CD4-positive, alpha-beta memory T cell (primary cell): ENCODE measurements around the gene FAAP20. TPM values are rescaled to one million over a fixed set of nuclear protein-coding genes. Genes with fewer than 3 reads are reported as not detected.

Experiments used
- CTCF ChIA-PET: fragments of 350-600 bp; sonication (Branson Sonifier 250); formaldehyde crosslinking; loops from one replicate; lab custom pipeline; 2021; ENCODE audit warnings: inconsistent platforms; ENCODE audit not compliant: partially characterized antibody; lab: Charles Lee
- POLR2A ChIA-PET: fragments of 350-600 bp; sonication (Branson Sonifier 250); formaldehyde crosslinking; loops from one replicate; lab custom pipeline; 2021; ENCODE audit not compliant: partially characterized antibody; lab: Charles Lee
- DNase-seq, 5 donors: peaks; one replicate each; pipeline versions ENCODE4 v3.0.0 to v3.0.0-alpha.2; 2020 to 2022; ENCODE audit warnings: mixed read lengths in 1 of 5
- H3K27ac ChIP-seq: one replicate; pipeline ENCODE4 v1.7.0; 2013; ENCODE audit warnings: low read depth, low read length
- H3K27me3 ChIP-seq: 2 replicates; pipeline ENCODE4 v1.7.0; 2013; ENCODE audit warnings: mild to moderate bottlenecking, low read length, moderate library complexity; ENCODE audit not compliant: insufficient read depth
- H3K36me3 ChIP-seq: 2 replicates; pipeline ENCODE4 v1.7.0; 2013; ENCODE audit warnings: mild to moderate bottlenecking, low read length, moderate library complexity; ENCODE audit not compliant: insufficient read depth
- H3K4me1 ChIP-seq: 2 replicates; pipeline ENCODE4 v1.7.0; 2013; ENCODE audit warnings: mild to moderate bottlenecking, low read length, moderate library complexity; ENCODE audit not compliant: insufficient read depth
- H3K4me3 ChIP-seq, 2 donors: one replicate each; pipeline ENCODE4 v1.7.0; 2013; ENCODE audit warnings: low read length in 2 of 2, mild to moderate bottlenecking in 1 of 2
- H3K9me3 ChIP-seq, 2 donors: one replicate each; pipeline ENCODE4 v1.7.0; 2013; ENCODE audit warnings: low read length in 2 of 2, control low read depth in 1 of 2; ENCODE audit not compliant: control insufficient read depth in 1 of 2
- H3K27ac Mint-ChIP-seq, 7 donors: one replicate each; pipeline ENCODE4 v1.8.0; 2020 to 2021; ENCODE audit warnings: mixed read lengths in 7 of 7, mild to moderate bottlenecking in 6 of 7, inconsistent platforms in 3 of 7, moderate library complexity in 3 of 7
- H3K27me3 Mint-ChIP-seq, 2 donors: one replicate each; pipeline ENCODE4 v1.8.0; 2020 to 2021; ENCODE audit warnings: mixed read lengths in 2 of 2
- H3K36me3 Mint-ChIP-seq, 2 donors: one replicate each; pipeline ENCODE4 v1.8.0; 2020 to 2021; ENCODE audit warnings: mixed read lengths in 2 of 2, inconsistent platforms in 1 of 2, mild to moderate bottlenecking in 1 of 2
- H3K4me1 Mint-ChIP-seq, 4 donors: one replicate each; pipeline ENCODE4 v1.8.0; 2020 to 2021; ENCODE audit warnings: mixed read lengths in 4 of 4, mild to moderate bottlenecking in 1 of 4
- H3K4me3 Mint-ChIP-seq, 8 donors: one replicate each; pipeline ENCODE4 v1.8.0; 2020 to 2021; ENCODE audit warnings: mixed read lengths in 8 of 8, mild to moderate bottlenecking in 7 of 8, moderate library complexity in 6 of 8, inconsistent platforms in 3 of 8
- H3K9me3 Mint-ChIP-seq, 8 donors: one replicate each; pipeline ENCODE4 v1.8.0; 2020 to 2021; ENCODE audit warnings: mixed read lengths in 8 of 8, mild to moderate bottlenecking in 5 of 8, inconsistent platforms in 3 of 8, moderate library complexity in 1 of 8
- intact Hi-C: fragments of 100-400 bp; cut with micrococcal nuclease; formaldehyde crosslinking; loops from one replicate; pipeline ENCODE4 v1.15.1; 2023
- polyA plus RNA-seq, 2 donors: library from polyadenylated mRNA; unstranded; fragments of 300-500 nt; fragmentation: Illumina TruSeq; gene quantifications; one replicate each; pipeline ENCODE4 v1.2.3, GENCODE V29; 2021
- total RNA-seq, 2 experiments: library from RNA; stranded (reverse); gene quantifications; one replicate each; pipeline ENCODE4 v1.2.3, GENCODE V29; 2021

The FAAP20 gene
- total and polyA plus RNA-seq, 4 experiments from 2014 or later, result 38.4 to 58.9 (median 47.5) TPM

DNA sequence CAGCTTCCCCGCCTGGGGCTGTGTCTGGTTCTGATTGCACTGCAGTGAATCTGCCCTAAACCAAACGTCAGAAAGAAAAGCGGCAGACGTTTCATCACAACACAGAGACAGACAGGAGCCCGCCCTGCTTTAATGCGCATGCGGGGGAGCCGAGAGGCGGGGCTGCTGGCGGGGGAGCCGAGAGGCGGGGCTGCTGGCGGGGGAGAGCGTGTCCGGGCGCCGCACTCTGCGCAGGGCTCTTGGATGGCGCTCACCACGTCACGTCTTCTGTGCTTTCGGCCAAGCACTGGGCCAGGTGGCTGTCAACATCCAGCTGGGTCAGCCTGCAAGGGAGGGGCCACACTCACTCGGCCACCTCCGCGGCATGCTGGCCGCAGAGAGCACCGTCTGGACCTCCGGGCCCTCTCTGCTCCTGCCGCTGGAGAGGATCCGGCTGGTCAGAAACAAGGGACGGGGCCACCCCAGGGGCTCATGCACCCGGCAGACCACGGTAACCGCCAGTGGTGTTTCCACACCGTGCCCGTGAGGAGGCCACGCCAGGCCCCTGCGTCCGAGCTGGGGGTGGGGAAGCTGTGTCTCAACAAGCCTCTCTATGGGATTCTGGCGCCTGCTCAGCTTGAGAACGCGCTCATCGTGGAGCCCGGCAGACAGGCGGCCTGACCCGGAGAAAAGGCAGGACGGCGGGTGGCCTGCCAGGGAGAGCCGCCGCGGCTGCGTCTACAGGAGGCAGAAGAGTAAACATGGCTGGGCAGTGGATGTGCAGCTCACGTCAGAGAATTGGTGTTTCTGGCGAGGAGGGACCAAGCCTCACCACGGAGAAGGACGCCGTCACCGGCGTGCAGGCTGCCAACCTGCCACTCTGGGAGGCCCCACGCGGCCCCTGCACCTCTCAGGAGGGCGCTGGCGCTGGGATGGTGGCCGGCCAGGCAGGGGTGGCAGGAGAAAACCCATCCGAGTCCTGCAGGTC is 4.8 kb downstream of the FAAP20 start:
- Mint-ChIP-seq H3K27ac (peak overlapping the region; percentile 91 to 99 (median 94)), H3K36me3 (peaks cover 3 to 9% of the 10 kb centered on the region in 2 donors), H3K27me3 (no peaks in the 10 kb centered on the region), H3K4me1 (peaks cover 5 to 32% (median 13%) of the 10 kb centered on the region in 4 donors), H3K9me3 (peaks cover 0 to 1% (median 0%) of the 10 kb centered on the region in 8 donors), H3K4me3 (peak overlapping the region; percentile 61 to 86 (median 82))
- ChIA-PET CTCF (interaction anchor here (2.4 to 11.5 kb wide), 2 partner anchors 49 to 191 kb away, joined by 5 to 236 read pairs; no protein-coding TSS in a partner anchor), POLR2A (interaction anchor here (0.8 to 1.7 kb wide), 6 partner anchors 9 to 396 kb away, joined by 3 to 6 read pairs (median 4); partner anchors contain the start of gene RER1)
- H3K36me3 ChIP-seq, result peaks cover 3% of the 10 kb centered on the region
- peak overlapping the region; percentile 52 to 65 for H3K4me3 ChIP-seq
- no peaks in the 10 kb centered on the region for H3K27me3 ChIP-seq
- no peaks in the 10 kb centered on the region for H3K9me3 ChIP-seq
- peak overlapping the region; percentile 73 for H3K27ac ChIP-seq
- H3K4me1 ChIP-seq, result peaks cover 29% of the 10 kb centered on the region
- intact Hi-C loops, result loop anchor here (5.0 kb wide), 1 partner anchor 42 kb away; no protein-coding TSS in a partner anchor
- DNase-seq, result peak; percentile 82 to 92 (median 90)

DNA sequence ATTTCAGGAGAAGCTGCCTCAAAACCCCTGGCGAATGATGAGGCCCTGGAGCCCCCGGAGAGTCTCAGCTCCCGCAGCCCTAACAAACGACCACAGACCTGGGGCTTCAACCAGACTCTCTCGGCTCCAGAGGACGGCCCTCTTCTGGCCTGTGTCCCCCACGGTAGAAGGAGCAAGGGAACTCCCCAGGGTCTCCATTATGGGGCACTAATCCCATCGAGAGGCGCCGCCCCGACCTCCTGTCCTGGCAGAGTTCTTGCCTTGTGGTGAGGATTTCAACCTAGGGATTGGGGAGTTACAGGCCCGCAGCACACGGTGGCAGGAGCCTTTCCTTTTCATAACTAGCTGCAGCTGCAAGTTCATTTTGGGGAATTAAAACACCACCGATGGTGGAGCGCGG is 6.2 kb downstream of the FAAP20 start:
- POLR2A ChIA-PET, result interaction anchor here (0.7 to 1.6 kb wide), 4 partner anchors 11 to 201 kb away, joined by 3 to 6 read pairs (median 4); partner anchors contain the start of gene PRKCZ
- H3K4me3 ChIP-seq, result no peak overlapping the region
- Mint-ChIP-seq H3K27me3 (no peaks in the 10 kb centered on the region), H3K36me3 (peaks cover 3 to 14% of the 10 kb centered on the region in 2 donors), H3K4me3 (peak overlapping the region in 2 of 8 donors; percentile 1 to 48), H3K27ac (peak overlapping the region in 2 of 7 donors; percentile 59 to 99), H3K9me3 (peaks cover 0 to 1% (median 0%) of the 10 kb centered on the region in 8 donors), H3K4me1 (peaks cover 5 to 32% (median 13%) of the 10 kb centered on the region in 4 donors)
- H3K36me3 ChIP-seq, result peaks cover 5% of the 10 kb centered on the region
- intact Hi-C loops, result loop anchor here (5.0 kb wide), 1 partner anchor 41 kb away; no protein-coding TSS in a partner anchor
- H3K27me3 ChIP-seq, result no peaks in the 10 kb centered on the region
- peaks cover 22% of the 10 kb centered on the region for H3K4me1 ChIP-seq
- CTCF ChIA-PET, result interaction anchor here (1.9 to 2.4 kb wide), 2 partner anchors 48 to 193 kb away, joined by 5 to 9 read pairs; no protein-coding TSS in a partner anchor
- H3K27ac ChIP-seq, result no peak overlapping the region
- no peak for DNase-seq
- no peaks in the 10 kb centered on the region for H3K9me3 ChIP-seq

DNA sequence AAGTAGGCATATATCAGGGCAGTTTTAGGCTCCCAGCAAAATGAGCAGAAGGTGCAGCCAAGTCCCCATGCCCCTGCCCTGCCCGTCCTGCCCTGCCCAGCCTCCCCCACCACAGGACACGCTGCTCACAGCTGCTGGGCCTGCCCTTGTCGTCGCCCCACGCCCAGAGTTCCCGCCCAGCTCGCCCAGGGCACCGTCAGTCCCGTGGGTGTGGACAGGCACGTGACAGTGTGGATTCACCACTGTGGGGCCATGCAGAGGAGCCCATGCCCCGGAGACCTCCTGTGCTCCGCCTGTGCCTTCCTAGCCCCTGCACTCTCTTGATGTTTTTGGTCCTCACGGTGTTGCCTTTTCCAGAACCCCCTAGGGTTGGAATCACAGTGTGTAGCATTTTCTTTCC is 7.0 kb downstream of the FAAP20 start:
- POLR2A ChIA-PET, result interaction anchor here (1.2 to 1.3 kb wide), 2 partner anchors 11 to 41 kb away, joined by 3 to 4 read pairs; no protein-coding TSS in a partner anchor
- Histone ChIP-seq H3K27ac (no peak overlapping the region), H3K27me3 (no peaks in the 10 kb centered on the region), H3K9me3 (no peaks in the 10 kb centered on the region), H3K4me3 (no peak overlapping the region), H3K36me3 (peaks cover 5% of the 10 kb centered on the region), H3K4me1 (peaks cover 17% of the 10 kb centered on the region)
- peaks cover 3 to 22% of the 10 kb centered on the region in 2 donors for H3K36me3 Mint-ChIP-seq
- no peak for DNase-seq
- H3K4me1 Mint-ChIP-seq, result peaks cover 6 to 24% (median 11%) of the 10 kb centered on the region in 4 donors
- CTCF ChIA-PET, result interaction anchor here (0.7 to 2.4 kb wide), 3 partner anchors 13 to 194 kb away, joined by 4 to 9 read pairs (median 5); no protein-coding TSS in a partner anchor
- intact Hi-C loops, result loop anchor here (5.0 kb wide), 1 partner anchor 40 kb away; no protein-coding TSS in a partner anchor
- H3K4me3 Mint-ChIP-seq, result no peak overlapping the region
- H3K27me3 Mint-ChIP-seq, result no peaks in the 10 kb centered on the region
- peaks cover 0 to 1% (median 0%) of the 10 kb centered on the region in 8 donors for H3K9me3 Mint-ChIP-seq
- no peak overlapping the region for H3K27ac Mint-ChIP-seq

DNA sequence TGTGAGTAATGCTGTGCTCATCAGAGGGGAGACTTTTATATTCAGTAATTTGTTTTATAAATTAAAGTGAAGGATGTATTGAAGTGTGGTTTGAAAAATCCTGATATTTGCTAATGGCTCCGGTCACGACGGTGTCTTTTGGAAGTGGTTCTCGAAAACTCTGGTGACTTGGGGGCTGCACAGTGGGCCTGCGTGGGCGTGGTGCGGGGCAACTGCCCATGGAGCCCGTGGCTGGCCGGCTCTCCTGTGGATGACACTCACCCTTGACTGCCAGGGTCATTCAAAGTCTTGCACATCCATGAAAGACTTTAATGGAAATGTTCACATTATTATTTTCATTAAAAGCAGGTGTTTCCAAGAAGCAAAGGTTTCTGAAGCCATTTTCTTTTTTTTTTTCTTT is 7.7 kb downstream of the FAAP20 start:
- DNase-seq, result no peak
- ChIA-PET CTCF (interaction anchor here (0.7 kb wide), 1 partner anchor 12 kb away, joined by 4 read pairs; no protein-coding TSS in a partner anchor), POLR2A (interaction anchor here (1.2 kb wide), 1 partner anchor 12 kb away, joined by 4 read pairs; no protein-coding TSS in a partner anchor)
- Histone ChIP-seq H3K4me1 (peaks cover 17% of the 10 kb centered on the region), H3K4me3 (no peak overlapping the region), H3K9me3 (no peaks in the 10 kb centered on the region), H3K27me3 (no peaks in the 10 kb centered on the region), H3K36me3 (peaks cover 5% of the 10 kb centered on the region), H3K27ac (no peak overlapping the region)
- Mint-ChIP-seq H3K36me3 (peaks cover 3 to 22% of the 10 kb centered on the region in 2 donors), H3K9me3 (peaks cover 0 to 1% (median 0%) of the 10 kb centered on the region in 8 donors), H3K27ac (peak overlapping the region in 1 of 7 donors; percentile 13), H3K4me1 (peaks cover 6 to 24% (median 10%) of the 10 kb centered on the region in 4 donors), H3K4me3 (no peak overlapping the region), H3K27me3 (no peaks in the 10 kb centered on the region)
- intact Hi-C loops, result loop anchor here (5.0 kb wide), 1 partner anchor 40 kb away; no protein-coding TSS in a partner anchor

DNA sequence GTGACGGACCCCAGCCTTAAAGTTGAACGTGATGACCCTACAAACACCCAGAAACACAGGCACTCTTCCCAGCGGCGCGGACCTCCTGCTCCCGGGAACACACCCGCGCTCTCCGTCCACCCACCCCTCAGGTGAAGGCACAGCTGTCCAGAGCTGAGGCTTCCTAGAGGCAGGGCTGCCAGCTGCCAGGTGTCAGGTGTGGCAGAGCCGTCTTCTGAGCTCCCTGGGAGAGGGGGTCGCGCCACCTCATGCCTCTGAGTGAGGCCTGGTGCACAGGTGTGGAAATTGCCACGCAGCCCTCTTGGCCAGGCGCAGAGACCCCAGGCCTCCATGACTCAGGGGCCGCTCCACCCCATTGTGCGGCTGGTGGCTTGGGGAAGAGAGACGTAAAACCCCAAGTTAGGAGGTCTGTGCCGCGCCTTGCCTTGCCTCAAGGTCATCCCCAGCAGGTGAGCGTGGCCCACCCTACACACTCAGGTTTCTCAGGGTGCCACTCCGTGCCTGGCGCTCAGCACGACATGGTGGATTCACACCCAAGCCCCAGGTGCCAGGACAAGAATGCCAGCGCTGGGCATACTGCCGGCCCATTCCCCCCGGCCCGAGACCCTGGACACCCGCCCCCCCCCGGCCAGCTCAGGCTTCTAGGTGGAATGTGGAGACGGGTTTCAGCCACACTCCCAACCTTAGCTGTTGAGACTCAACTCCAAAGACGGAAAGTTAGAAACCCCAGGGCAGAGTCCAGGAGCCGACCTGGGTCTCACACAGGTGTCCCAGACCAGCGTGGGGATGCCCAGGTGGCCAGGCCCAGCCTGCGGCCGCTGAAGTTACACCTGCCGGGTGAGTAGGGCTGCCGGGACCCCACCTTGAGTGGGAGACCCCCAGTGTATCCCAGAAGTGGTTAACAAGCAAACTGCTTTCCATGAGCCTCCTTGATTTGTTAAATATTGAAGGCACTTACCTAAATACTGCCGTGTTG is 8.4 kb downstream of the FAAP20 start:
- H3K27me3 Mint-ChIP-seq, result no peaks in the 10 kb centered on the region
- no peaks in the 10 kb centered on the region for H3K27me3 ChIP-seq
- H3K4me3 ChIP-seq, result no peak overlapping the region
- peaks cover 17% of the 10 kb centered on the region for H3K4me1 ChIP-seq
- DNase-seq, result no peak
- ChIA-PET CTCF (interaction anchor here (1.1 to 2.1 kb wide), 2 partner anchors 12 to 46 kb away, joined by 3 to 7 read pairs; no protein-coding TSS in a partner anchor), POLR2A (no interaction called here)
- peaks cover 3 to 20% of the 10 kb centered on the region in 2 donors for H3K36me3 Mint-ChIP-seq
- H3K4me3 Mint-ChIP-seq, result no peak overlapping the region
- peaks cover 4 to 19% (median 7%) of the 10 kb centered on the region in 4 donors for H3K4me1 Mint-ChIP-seq
- H3K27ac Mint-ChIP-seq, result peak overlapping the region in 2 of 7 donors; percentile 13 to 68
- H3K27ac ChIP-seq, result no peak overlapping the region
- no peaks in the 10 kb centered on the region for H3K9me3 ChIP-seq
- H3K36me3 ChIP-seq, result peaks cover 5% of the 10 kb centered on the region
- H3K9me3 Mint-ChIP-seq, result peaks cover 0 to 1% (median 0%) of the 10 kb centered on the region in 8 donors
- intact Hi-C loops, result loop anchor here (5.0 kb wide), 1 partner anchor 39 kb away; no protein-coding TSS in a partner anchor

- H3K4me1 Mint-ChIP-seq, result peaks cover 6 to 10% (median 6%) of the 10 kb centered on the region in 4 donors
- no peak overlapping the region for H3K4me3 Mint-ChIP-seq
- H3K9me3 ChIP-seq, result no peaks in the 10 kb centered on the region
- POLR2A ChIA-PET, result no interaction called here
- H3K9me3 Mint-ChIP-seq, result peaks cover 0 to 1% (median 0%) of the 10 kb centered on the region in 8 donors
- H3K27ac ChIP-seq, result no peak overlapping the region
- H3K27me3 ChIP-seq, result no peaks in the 10 kb centered on the region
- H3K4me1 ChIP-seq, result peaks cover 7% of the 10 kb centered on the region
- H3K4me3 ChIP-seq, result no peak overlapping the region
- DNase-seq, result no peak
- peaks cover 5 to 24% of the 10 kb centered on the region in 2 donors for H3K36me3 Mint-ChIP-seq
- H3K27ac Mint-ChIP-seq, result no peak overlapping the region
- intact Hi-C loops, result loop anchor here (5.0 kb wide), 1 partner anchor 38 kb away; no protein-coding TSS in a partner anchor
- CTCF ChIA-PET, result interaction anchor here (1.1 to 2.1 kb wide), 2 partner anchors 11 to 45 kb away, joined by 3 to 7 read pairs; no protein-coding TSS in a partner anchor
- H3K36me3 ChIP-seq, result peaks cover 10% of the 10 kb centered on the region
- no peaks in the 10 kb centered on the region for H3K27me3 Mint-ChIP-seq
Measured at GRCh38 chr1:2184934-2185333, 9.6 kb downstream of the FAAP20 start.
